ENCODE data around the gene KIF21A.

DNA sequence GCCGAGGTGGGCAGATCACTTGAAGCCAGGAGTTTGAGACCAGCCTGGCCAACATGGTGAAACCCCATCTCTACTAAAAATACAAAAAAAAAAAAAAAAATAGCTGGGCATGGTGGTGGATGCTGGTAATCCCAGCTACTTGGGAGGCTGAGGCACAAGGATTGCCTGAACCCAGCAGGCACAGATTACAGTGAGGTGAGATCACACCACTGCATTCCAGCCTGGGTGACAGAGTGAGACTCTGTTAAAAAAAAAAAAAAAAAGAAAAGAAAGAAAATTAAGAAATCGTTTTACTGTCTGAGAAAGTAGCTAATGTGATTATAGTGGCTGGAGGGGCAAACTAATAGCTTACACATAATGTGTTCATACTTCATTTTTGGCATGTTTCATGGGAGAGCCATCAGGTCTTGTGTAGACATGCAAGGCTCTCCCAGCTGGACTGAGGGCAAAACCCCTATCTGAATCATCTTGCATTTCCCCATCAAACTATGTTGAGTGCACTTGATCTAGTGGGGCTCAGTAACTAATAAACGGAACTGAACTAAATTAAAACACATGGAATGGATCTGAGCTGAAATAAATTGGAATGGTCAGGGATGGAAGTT lies 16.2 kb downstream of the KIF21A start:
- TF ChIP-seq EZH2phosphoT487 (IDR thresholded peaks at IDR 0.05; ENCODE audit: borderline replicate concordance) (no peak), EZH2 (IDR thresholded peaks at IDR 0.05) (no peak), POLR2A (IDR thresholded peaks at IDR 0.05; ENCODE audit: borderline replicate concordance, extremely low read depth, insufficient read depth, insufficient read length) (no peak), CEBPB (IDR thresholded peaks at IDR 0.05; ENCODE audit: low read depth) (no peak), RAD21 (IDR thresholded peaks at IDR 0.05; ENCODE audit: low read depth) (no peak), ZNF274 (IDR thresholded peaks at IDR 0.05; ENCODE audit: low read depth, low read length) (no peak)
- TF ChIP-seq, protein P1, sequence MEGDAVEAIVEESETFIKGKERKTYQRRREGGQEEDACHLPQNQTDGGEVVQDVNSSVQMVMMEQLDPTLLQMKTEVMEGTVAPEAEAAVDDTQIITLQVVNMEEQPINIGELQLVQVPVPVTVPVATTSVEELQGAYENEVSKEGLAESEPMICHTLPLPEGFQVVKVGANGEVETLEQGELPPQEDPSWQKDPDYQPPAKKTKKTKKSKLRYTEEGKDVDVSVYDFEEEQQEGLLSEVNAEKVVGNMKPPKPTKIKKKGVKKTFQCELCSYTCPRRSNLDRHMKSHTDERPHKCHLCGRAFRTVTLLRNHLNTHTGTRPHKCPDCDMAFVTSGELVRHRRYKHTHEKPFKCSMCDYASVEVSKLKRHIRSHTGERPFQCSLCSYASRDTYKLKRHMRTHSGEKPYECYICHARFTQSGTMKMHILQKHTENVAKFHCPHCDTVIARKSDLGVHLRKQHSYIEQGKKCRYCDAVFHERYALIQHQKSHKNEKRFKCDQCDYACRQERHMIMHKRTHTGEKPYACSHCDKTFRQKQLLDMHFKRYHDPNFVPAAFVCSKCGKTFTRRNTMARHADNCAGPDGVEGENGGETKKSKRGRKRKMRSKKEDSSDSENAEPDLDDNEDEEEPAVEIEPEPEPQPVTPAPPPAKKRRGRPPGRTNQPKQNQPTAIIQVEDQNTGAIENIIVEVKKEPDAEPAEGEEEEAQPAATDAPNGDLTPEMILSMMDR (IDR thresholded peaks at IDR 0.05 in 2 of 3, conservative IDR thresholded peaks at IDR 0.05 in 1 of 3; ENCODE audit: borderline replicate concordance in 1 of 3, insufficient read depth in 1 of 3, low read depth in 2 of 3, low read length in 2 of 3): no peak
- TF ChIP-seq, protein P2, sequence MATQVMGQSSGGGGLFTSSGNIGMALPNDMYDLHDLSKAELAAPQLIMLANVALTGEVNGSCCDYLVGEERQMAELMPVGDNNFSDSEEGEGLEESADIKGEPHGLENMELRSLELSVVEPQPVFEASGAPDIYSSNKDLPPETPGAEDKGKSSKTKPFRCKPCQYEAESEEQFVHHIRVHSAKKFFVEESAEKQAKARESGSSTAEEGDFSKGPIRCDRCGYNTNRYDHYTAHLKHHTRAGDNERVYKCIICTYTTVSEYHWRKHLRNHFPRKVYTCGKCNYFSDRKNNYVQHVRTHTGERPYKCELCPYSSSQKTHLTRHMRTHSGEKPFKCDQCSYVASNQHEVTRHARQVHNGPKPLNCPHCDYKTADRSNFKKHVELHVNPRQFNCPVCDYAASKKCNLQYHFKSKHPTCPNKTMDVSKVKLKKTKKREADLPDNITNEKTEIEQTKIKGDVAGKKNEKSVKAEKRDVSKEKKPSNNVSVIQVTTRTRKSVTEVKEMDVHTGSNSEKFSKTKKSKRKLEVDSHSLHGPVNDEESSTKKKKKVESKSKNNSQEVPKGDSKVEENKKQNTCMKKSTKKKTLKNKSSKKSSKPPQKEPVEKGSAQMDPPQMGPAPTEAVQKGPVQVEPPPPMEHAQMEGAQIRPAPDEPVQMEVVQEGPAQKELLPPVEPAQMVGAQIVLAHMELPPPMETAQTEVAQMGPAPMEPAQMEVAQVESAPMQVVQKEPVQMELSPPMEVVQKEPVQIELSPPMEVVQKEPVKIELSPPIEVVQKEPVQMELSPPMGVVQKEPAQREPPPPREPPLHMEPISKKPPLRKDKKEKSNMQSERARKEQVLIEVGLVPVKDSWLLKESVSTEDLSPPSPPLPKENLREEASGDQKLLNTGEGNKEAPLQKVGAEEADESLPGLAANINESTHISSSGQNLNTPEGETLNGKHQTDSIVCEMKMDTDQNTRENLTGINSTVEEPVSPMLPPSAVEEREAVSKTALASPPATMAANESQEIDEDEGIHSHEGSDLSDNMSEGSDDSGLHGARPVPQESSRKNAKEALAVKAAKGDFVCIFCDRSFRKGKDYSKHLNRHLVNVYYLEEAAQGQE (IDR thresholded peaks at IDR 0.05; ENCODE audit: low read depth): no peak
- TF ChIP-seq, protein P3, sequence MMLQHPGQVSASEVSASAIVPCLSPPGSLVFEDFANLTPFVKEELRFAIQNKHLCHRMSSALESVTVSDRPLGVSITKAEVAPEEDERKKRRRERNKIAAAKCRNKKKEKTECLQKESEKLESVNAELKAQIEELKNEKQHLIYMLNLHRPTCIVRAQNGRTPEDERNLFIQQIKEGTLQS (IDR thresholded peaks at IDR 0.05): no peak
- TF ChIP-seq, protein P4, sequence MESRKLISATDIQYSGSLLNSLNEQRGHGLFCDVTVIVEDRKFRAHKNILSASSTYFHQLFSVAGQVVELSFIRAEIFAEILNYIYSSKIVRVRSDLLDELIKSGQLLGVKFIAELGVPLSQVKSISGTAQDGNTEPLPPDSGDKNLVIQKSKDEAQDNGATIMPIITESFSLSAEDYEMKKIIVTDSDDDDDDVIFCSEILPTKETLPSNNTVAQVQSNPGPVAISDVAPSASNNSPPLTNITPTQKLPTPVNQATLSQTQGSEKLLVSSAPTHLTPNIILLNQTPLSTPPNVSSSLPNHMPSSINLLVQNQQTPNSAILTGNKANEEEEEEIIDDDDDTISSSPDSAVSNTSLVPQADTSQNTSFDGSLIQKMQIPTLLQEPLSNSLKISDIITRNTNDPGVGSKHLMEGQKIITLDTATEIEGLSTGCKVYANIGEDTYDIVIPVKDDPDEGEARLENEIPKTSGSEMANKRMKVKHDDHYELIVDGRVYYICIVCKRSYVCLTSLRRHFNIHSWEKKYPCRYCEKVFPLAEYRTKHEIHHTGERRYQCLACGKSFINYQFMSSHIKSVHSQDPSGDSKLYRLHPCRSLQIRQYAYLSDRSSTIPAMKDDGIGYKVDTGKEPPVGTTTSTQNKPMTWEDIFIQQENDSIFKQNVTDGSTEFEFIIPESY (IDR thresholded peaks at IDR 0.05; ENCODE audit: extremely low read depth, insufficient replicate concordance, low read length): no peak

Measured in HCT116 (cell line).